Glutamatergic neuron (in vitro differentiated cells): ENCODE measurements around the gene DDX6. TPM values are rescaled to one million over a fixed set of nuclear protein-coding genes. Genes with fewer than 3 reads are reported as not detected.
"Not testable (repeated sequence)": the region's sequence is repeated elsewhere in the genome, so short reads cannot be mapped to it uniquely, and the experiment has no call there.

Experiments used
- DNase-seq: peaks from one replicate; pipeline ENCODE4 v3.0.0; 2022
- H3K27ac Mint-ChIP-seq: one replicate; pipeline ENCODE4 v1.8.0; 2020; ENCODE audit warnings: mild to moderate bottlenecking, mixed read lengths, inconsistent platforms; ENCODE audit not compliant: unreplicated experiment
- H3K27me3 Mint-ChIP-seq: one replicate; pipeline ENCODE4 v1.8.0; 2020; ENCODE audit warnings: mild to moderate bottlenecking, moderate library complexity, mixed read lengths, inconsistent platforms; ENCODE audit not compliant: unreplicated experiment
- H3K36me3 Mint-ChIP-seq: one replicate; pipeline ENCODE4 v1.8.0; 2020; ENCODE audit warnings: mild to moderate bottlenecking, mixed read lengths, inconsistent platforms; ENCODE audit not compliant: unreplicated experiment
- H3K4me1 Mint-ChIP-seq: one replicate; pipeline ENCODE4 v1.8.0; 2020; ENCODE audit warnings: mild to moderate bottlenecking, low read depth, mixed read lengths, inconsistent platforms; ENCODE audit not compliant: unreplicated experiment
- H3K4me3 Mint-ChIP-seq: one replicate; pipeline ENCODE4 v1.8.0; 2020; ENCODE audit warnings: mild to moderate bottlenecking, mixed read lengths, inconsistent platforms; ENCODE audit not compliant: unreplicated experiment
- H3K9me3 Mint-ChIP-seq: one replicate; pipeline ENCODE4 v1.8.0; 2020; ENCODE audit warnings: mild to moderate bottlenecking, moderate library complexity, mixed read lengths, inconsistent platforms; ENCODE audit not compliant: unreplicated experiment
- total RNA-seq: library from RNA; stranded (reverse); fragmentation: NEBNext Ultra II Directional; extraction: Animal tissue kit (Norgen Biotek cat#: 25700); gene quantifications from one replicate; pipeline ENCODE4 v1.2.1, GENCODE V29; 2021; ENCODE audit not compliant: unreplicated experiment
- TF ChIP-seq, protein P1 (sequence below): fragments of 200-600 bp; sonication (generic); IDR thresholded peaks from one replicate; pipeline ENCODE4 v1.5.0; 2021; ENCODE audit not compliant: partially characterized antibody, unreplicated experiment

Gene DDX6
- total RNA-seq, 1 donor from 2014 or later, result 188 TPM

DNA sequence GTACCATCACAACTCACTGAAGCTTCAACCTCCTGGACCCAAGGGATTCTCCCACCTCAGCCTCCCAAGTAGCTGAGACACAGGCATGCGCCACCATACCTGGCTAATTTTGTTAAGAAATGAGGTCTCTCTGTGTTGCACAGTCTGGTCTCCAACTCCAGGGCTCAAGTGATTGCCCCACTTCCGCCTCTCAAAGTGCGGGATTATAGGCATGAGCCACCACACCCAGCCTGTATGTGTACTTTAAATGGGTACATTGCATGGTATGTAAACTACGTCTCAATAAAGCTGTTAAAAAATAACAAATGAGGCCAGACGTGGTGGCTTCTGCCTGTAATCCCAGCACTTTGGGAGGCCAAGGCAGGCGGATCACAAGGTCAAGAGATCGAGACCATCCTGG, 36.2 kb upstream of the DDX6 start:
- Mint-ChIP-seq H3K4me1 (no peaks in the 10 kb centered on the region), H3K9me3 (no peaks in the 10 kb centered on the region), H3K27me3 (peaks cover 1% of the 10 kb centered on the region), H3K27ac (no peak overlapping the region), H3K4me3 (no peak overlapping the region), H3K36me3 (no peaks in the 10 kb centered on the region)
- DNase-seq, result no peak
- TF ChIP-seq, protein P1, sequence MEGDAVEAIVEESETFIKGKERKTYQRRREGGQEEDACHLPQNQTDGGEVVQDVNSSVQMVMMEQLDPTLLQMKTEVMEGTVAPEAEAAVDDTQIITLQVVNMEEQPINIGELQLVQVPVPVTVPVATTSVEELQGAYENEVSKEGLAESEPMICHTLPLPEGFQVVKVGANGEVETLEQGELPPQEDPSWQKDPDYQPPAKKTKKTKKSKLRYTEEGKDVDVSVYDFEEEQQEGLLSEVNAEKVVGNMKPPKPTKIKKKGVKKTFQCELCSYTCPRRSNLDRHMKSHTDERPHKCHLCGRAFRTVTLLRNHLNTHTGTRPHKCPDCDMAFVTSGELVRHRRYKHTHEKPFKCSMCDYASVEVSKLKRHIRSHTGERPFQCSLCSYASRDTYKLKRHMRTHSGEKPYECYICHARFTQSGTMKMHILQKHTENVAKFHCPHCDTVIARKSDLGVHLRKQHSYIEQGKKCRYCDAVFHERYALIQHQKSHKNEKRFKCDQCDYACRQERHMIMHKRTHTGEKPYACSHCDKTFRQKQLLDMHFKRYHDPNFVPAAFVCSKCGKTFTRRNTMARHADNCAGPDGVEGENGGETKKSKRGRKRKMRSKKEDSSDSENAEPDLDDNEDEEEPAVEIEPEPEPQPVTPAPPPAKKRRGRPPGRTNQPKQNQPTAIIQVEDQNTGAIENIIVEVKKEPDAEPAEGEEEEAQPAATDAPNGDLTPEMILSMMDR, result no peak

DNA sequence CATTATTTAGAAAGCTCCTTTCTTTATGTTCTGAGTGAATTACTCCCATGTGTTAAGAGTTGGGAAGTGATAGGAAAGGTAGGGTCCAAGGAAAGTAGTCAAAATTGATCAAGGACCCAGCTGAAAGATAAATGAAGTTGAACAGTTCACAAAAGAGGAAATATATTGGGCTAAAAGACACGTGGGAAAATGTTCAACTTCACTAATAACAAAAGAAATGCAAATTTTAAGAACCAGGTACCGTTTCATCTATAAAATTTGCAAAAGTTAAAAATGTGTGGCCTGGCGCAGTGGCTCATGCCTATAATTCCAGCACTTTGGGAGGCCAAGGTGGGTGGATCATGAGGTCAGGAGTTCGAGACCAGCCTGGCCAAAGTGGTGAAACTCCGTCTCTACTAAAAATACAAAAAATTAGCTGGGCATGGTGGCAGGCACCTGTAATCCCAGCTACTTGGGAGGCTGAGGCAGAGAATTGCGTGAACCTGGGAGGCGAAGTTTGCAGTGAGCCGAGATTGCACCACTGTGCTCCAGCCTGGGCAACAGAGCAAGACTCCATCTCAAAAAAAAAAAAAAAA, 32.1 kb upstream of the DDX6 start:
- H3K27ac Mint-ChIP-seq, result not testable (repeated sequence)

DNA sequence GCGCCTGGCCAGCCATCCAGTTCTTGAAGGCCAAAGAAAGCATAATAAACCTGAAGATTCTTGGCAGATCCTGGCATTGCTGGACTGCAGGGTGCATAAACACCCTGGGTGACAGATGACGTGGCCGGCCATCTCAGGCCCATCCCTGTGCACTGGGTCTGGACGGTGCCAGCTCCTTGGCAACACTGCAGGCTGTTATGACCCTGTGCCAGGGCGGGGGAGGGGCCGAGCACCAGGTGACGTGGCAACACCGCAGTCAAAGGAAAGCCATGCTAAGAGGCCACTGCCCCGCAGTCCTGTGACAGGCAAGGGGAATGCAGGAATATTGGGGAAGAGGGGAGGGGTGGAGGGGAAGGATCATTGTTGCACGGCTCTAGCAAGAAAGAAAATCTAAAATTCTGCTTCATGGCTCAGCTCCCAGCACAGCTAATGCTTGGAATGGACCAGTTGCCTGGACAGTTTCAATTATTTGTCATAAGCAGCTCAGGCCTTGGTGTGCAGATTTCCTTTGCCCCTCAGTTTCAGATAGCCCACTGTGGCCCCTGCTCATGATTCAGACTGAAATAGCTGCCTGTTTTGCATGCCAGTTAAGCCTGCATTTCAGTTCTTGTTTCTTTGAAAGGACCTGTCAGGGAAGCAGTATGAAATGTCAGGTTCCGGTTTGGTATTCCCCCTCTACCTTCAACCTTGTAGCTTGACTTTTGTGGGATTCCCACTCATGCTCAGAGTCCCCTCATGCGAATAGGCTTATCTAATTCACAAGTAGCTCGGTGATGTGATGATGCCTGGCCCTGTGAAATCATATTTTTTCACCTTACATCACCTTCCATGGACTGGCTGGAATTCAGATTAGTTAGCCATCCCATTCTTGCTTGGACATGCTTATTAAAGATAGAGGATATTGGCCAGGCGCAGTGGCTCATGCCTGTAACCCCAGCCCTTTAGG, 29.7 kb upstream of the DDX6 start:
- Mint-ChIP-seq H3K36me3 (no peaks in the 10 kb centered on the region), H3K4me1 (no peaks in the 10 kb centered on the region), H3K4me3 (no peak overlapping the region), H3K27me3 (no peaks in the 10 kb centered on the region), H3K27ac (no peak overlapping the region), H3K9me3 (no peaks in the 10 kb centered on the region)
- DNase-seq, result no peak
- TF ChIP-seq, protein P1, result no peak

More for the DNA sequence above, 32.1 kb upstream of the DDX6 start:
- H3K36me3 Mint-ChIP-seq, H3K9me3 Mint-ChIP-seq, H3K27me3 Mint-ChIP-seq, H3K4me3 Mint-ChIP-seq, H3K4me1 Mint-ChIP-seq, DNase-seq: not testable (repeated sequence)

DNA sequence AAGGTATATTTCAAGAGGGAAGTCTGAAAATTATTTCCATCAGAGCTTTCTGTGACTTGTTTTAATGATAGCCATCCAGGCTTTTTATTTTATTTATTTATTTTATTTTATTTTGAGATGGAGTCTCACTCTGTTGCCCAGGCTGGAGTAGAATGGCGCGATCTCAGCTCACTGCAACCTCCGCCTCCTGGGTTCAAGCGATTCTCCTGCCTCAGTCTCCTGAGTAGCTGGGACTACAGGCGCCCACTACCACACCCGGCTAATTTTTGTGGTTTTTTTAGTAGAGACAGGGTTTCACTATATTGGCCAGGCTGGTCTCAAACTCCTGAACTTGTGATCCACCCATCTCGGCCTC, 29.0 kb upstream of the DDX6 start:
- H3K27me3 Mint-ChIP-seq, H3K4me3 Mint-ChIP-seq, H3K27ac Mint-ChIP-seq, DNase-seq, H3K9me3 Mint-ChIP-seq, H3K4me1 Mint-ChIP-seq, H3K36me3 Mint-ChIP-seq: not testable (repeated sequence)

DNA sequence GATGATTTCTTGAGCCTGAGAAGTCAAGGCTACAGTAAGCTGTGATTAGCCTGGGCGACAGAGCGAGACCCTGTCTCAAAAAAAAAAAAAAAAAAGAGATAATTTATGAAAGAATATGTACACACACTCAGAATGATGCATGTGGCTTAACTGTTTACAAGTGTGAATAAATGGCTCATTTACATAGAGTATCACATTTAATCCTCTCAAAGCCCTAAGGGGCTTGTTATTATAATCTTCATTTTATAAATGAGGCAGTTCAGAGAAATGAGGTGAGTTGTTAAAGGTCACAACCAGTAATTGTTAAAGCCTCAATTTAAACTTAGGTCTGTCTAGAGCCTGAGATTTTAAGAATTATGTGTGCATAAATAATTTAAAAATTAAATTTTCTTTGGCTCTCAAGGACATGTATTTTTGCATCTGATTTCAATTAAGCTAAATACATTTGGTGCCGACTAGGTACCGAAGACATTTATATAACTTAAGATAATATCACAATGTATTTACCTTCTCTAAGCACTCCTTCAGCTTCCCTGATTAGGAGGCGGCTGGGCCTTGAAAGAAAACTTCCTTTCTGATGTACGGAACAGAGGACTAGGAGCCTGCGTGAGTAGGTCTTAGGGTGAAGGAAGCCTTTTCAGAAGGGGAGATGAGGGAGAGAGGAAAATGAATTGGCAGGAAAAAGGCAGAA, 28.5 kb upstream of the DDX6 start:
- Mint-ChIP-seq H3K4me3 (no peak overlapping the region), H3K27me3 (no peaks in the 10 kb centered on the region), H3K4me1 (no peaks in the 10 kb centered on the region), H3K27ac (no peak overlapping the region), H3K9me3 (no peaks in the 10 kb centered on the region), H3K36me3 (no peaks in the 10 kb centered on the region)
- DNase-seq, result no peak
- TF ChIP-seq, protein P1, result no peak
